ENCODE data around the gene OR4F6. TPM values are rescaled to one million over a fixed set of nuclear protein-coding genes. Genes with fewer than 3 reads are reported as not detected.

Gene OR4F6
- total RNA-seq, 1 donor from 2014 or later = not detected

- TF ChIP-seq, protein P1, sequence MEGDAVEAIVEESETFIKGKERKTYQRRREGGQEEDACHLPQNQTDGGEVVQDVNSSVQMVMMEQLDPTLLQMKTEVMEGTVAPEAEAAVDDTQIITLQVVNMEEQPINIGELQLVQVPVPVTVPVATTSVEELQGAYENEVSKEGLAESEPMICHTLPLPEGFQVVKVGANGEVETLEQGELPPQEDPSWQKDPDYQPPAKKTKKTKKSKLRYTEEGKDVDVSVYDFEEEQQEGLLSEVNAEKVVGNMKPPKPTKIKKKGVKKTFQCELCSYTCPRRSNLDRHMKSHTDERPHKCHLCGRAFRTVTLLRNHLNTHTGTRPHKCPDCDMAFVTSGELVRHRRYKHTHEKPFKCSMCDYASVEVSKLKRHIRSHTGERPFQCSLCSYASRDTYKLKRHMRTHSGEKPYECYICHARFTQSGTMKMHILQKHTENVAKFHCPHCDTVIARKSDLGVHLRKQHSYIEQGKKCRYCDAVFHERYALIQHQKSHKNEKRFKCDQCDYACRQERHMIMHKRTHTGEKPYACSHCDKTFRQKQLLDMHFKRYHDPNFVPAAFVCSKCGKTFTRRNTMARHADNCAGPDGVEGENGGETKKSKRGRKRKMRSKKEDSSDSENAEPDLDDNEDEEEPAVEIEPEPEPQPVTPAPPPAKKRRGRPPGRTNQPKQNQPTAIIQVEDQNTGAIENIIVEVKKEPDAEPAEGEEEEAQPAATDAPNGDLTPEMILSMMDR (IDR thresholded peaks at IDR 0.05; ENCODE audit: unreplicated experiment) = no peak
- Mint-ChIP-seq H3K4me1 (ENCODE audit: unreplicated experiment) (no peaks in the 10 kb centered on the region), H3K9me3 (ENCODE audit: unreplicated experiment) (no peaks in the 10 kb centered on the region), H3K36me3 (ENCODE audit: low read depth, unreplicated experiment) (no peaks in the 10 kb centered on the region), H3K27ac (ENCODE audit: unreplicated experiment) (no peak overlapping the region), H3K4me3 (ENCODE audit: unreplicated experiment) (no peak overlapping the region), H3K27me3 (ENCODE audit: unreplicated experiment) (peaks cover 1% of the 10 kb centered on the region)
- no peak for DNase-seq (ENCODE audit: low spot score)
These were observed 367 bp downstream of the OR4F6 start for GRCh38 chr15:101803676-101804075.

DNA sequence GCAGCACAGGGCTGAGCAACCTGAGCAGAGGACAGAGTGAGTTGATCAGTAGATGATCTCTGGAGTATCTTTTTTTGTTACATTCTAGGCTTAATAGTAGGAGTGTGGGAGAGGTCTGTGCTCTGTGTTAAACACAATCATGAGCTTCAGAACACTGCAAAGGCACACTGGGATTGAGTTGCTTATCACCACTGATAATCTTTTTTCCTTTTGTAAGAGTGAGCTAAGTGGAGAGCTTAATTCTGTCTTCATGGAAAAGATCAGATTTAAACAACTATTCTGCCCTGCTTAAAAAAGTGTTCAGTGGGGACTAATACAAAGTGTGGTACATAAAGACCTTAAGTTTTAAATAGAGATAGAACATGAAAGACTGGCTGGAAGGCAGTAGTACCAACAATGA is 1.1 kb downstream of the OR4F6 start:
- no peaks in the 10 kb centered on the region for H3K4me1 Mint-ChIP-seq (ENCODE audit: unreplicated experiment)
- no peak for DNase-seq (ENCODE audit: low spot score)
- no peaks in the 10 kb centered on the region for H3K36me3 Mint-ChIP-seq (ENCODE audit: low read depth, unreplicated experiment)
- TF ChIP-seq, protein P1 (IDR thresholded peaks at IDR 0.05; ENCODE audit: unreplicated experiment) = no peak
- peaks cover 1% of the 10 kb centered on the region for H3K27me3 Mint-ChIP-seq (ENCODE audit: unreplicated experiment)
- no peaks in the 10 kb centered on the region for H3K9me3 Mint-ChIP-seq (ENCODE audit: unreplicated experiment)
- no peak overlapping the region for H3K4me3 Mint-ChIP-seq (ENCODE audit: unreplicated experiment)
- H3K27ac Mint-ChIP-seq (ENCODE audit: unreplicated experiment) = no peak overlapping the region

DNA sequence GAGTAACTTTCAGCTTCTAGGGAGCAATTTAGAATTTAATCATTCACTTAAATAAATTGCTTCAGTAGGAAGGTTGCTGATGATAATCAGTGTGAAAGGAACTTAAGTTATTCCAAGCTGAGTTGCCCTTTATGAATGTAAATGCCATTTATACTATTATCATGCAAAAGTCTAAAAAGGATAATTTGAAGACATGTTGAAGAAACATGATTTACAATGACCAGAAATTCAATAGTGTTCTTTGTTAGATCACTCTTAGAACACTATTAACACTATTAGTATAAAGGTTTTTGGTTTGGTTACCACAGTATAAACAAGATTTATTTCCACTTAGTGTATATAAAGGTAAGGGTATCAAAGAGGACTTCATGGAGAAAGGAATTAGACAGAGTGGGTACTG is 1.6 kb downstream of the OR4F6 start:
- Mint-ChIP-seq H3K4me1 (ENCODE audit: unreplicated experiment) (no peaks in the 10 kb centered on the region), H3K36me3 (ENCODE audit: low read depth, unreplicated experiment) (no peaks in the 10 kb centered on the region), H3K27ac (ENCODE audit: unreplicated experiment) (no peak overlapping the region), H3K27me3 (ENCODE audit: unreplicated experiment) (peaks cover 1% of the 10 kb centered on the region), H3K9me3 (ENCODE audit: unreplicated experiment) (no peaks in the 10 kb centered on the region), H3K4me3 (ENCODE audit: unreplicated experiment) (no peak overlapping the region)
- no peak for DNase-seq (ENCODE audit: low spot score)
- TF ChIP-seq, protein P1 (IDR thresholded peaks at IDR 0.05; ENCODE audit: unreplicated experiment) = no peak

DNA sequence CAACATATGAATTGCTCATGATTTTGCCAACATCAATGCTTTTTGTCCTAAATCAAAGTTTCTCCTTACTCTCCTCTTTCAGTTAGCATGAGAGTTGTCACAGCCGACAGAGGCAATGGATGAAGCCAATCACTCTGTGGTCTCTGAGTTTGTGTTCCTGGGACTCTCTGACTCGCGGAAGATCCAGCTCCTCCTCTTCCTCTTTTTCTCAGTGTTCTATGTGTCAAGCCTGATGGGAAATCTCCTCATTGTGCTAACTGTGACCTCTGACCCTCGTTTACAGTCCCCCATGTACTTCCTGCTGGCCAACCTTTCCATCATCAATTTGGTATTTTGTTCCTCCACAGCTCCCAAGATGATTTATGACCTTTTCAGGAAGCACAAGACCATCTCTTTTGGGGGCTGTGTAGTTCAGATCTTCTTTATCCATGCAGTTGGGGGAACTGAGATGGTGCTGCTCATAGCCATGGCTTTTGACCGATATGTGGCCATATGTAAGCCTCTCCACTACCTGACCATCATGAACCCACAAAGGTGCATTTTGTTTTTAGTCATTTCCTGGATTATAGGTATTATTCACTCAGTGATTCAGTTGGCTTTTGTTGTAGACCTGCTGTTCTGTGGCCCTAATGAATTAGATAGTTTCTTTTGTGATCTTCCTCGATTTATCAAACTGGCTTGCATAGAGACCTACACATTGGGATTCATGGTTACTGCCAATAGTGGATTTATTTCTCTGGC is 2.5 kb downstream of the OR4F6 start:
- H3K9me3 Mint-ChIP-seq (ENCODE audit: unreplicated experiment) = no peaks in the 10 kb centered on the region
- H3K4me1 Mint-ChIP-seq (ENCODE audit: unreplicated experiment) = no peaks in the 10 kb centered on the region
- H3K27ac Mint-ChIP-seq (ENCODE audit: unreplicated experiment) = no peak overlapping the region
- peaks cover 1% of the 10 kb centered on the region for H3K27me3 Mint-ChIP-seq (ENCODE audit: unreplicated experiment)
- no peaks in the 10 kb centered on the region for H3K36me3 Mint-ChIP-seq (ENCODE audit: low read depth, unreplicated experiment)
- no peak overlapping the region for H3K4me3 Mint-ChIP-seq (ENCODE audit: unreplicated experiment)
- no peak for DNase-seq (ENCODE audit: low spot score)
- TF ChIP-seq, protein P1 (IDR thresholded peaks at IDR 0.05; ENCODE audit: unreplicated experiment) = no peak

DNA sequence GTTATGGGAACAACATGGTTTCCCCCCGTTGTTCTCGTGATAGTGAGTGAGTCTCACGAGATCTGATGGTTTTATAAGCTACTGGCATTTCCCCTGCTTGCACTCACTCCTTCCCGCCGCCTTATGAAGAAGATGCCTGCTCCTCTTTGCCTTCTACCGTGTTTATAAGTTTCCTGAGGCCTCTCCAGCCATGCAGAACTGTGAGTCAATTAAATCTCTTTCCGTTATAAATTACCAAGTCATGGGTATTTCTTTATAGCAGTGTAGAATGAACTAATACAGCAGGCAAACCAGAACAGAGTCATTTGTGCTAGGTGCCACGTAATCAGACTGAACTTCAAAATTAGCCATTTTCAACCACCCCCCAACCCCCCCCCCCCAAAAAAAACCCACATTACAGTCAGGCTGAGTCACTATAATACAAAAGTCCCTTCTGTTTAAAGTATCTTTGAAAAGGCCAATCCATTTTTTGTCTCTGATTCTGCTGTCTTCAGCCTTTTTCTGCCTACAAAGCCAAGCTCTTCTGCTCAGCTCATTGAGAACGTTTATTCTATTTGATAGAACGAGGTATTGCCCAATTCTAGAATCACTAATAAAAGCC is 4.1 kb downstream of the OR4F6 start:
- DNase-seq (ENCODE audit: low spot score) = no peak
- Mint-ChIP-seq H3K36me3 (ENCODE audit: low read depth, unreplicated experiment) (no peaks in the 10 kb centered on the region), H3K4me1 (ENCODE audit: unreplicated experiment) (no peaks in the 10 kb centered on the region), H3K27ac (ENCODE audit: unreplicated experiment) (no peak overlapping the region), H3K27me3 (ENCODE audit: unreplicated experiment) (peaks cover 1% of the 10 kb centered on the region), H3K9me3 (ENCODE audit: unreplicated experiment) (no peaks in the 10 kb centered on the region), H3K4me3 (ENCODE audit: unreplicated experiment) (no peak overlapping the region)
- TF ChIP-seq, protein P1 (IDR thresholded peaks at IDR 0.05; ENCODE audit: unreplicated experiment) = no peak

All from endothelial cell (in vitro differentiated cells).